GM23338 (cell line): ENCODE data around the gene SLC35D2. TPM values are rescaled to one million over a fixed set of nuclear protein-coding genes. Genes with fewer than 3 reads are reported as not detected.
"Not testable (repeated sequence)": the region's sequence is repeated elsewhere in the genome, so short reads cannot be mapped to it uniquely, and the experiment has no call there.

Experiments
- ATAC-seq: fragments of 200-7000 bp; cut with Tn5 transposase; 3 replicates; pipeline ENCODE4 v1.9.1; 2020
- DNase-seq: peaks from one replicate; pipeline ENCODE4 v3.0.0-alpha.2; 2015; ENCODE audit warnings: low spot score
- H2AFZ ChIP-seq: fragments of 200-600 bp; sonication (generic); 2 replicates; pipeline ENCODE4 v1.8.0; 2016; ENCODE audit warnings: antibody characterized with exemption, mild to moderate bottlenecking, moderate library complexity
- H3F3A ChIP-seq: fragments of 200-600 bp; sonication (generic); replicated peaks from 2 replicates; pipeline ENCODE4 v1.8.0; 2017; ENCODE audit warnings: antibody characterized with exemption, mixed run types, low read depth
- H3K27ac ChIP-seq: fragments of 200-600 bp; sonication (generic); 2 replicates; pipeline ENCODE4 v1.6.1; 2016; ENCODE audit warnings: low read depth
- H3K27me3 ChIP-seq: fragments of 200-600 bp; sonication (generic); 2 replicates; pipeline ENCODE4 v1.8.0; 2016; ENCODE audit warnings: mild to moderate bottlenecking, mixed run types, moderate library complexity; ENCODE audit not compliant: insufficient read depth
- H3K36me3 ChIP-seq: fragments of 200-600 bp; sonication (generic); 2 replicates; pipeline ENCODE4 v1.8.0; 2016; ENCODE audit warnings: mild to moderate bottlenecking; ENCODE audit not compliant: insufficient read depth
- H3K4me1 ChIP-seq: fragments of 200-600 bp; sonication (generic); 2 replicates; pipeline ENCODE4 v1.8.0; 2016; ENCODE audit warnings: mild to moderate bottlenecking, moderate library complexity; ENCODE audit not compliant: insufficient read depth
- H3K4me2 ChIP-seq: fragments of 200-600 bp; sonication (generic); 2 replicates; pipeline ENCODE4 v1.7.1; 2017; ENCODE audit warnings: mixed run types
- H3K4me3 ChIP-seq: fragments of 200-600 bp; sonication (generic); 2 replicates; pipeline ENCODE4 v1.6.1; 2016; ENCODE audit warnings: mixed run types
- H3K79me2 ChIP-seq: fragments of 200-600 bp; sonication (generic); replicated peaks from 2 replicates; pipeline ENCODE4 v1.8.0; 2017; ENCODE audit warnings: mild to moderate bottlenecking; ENCODE audit not compliant: insufficient read depth
- H3K9me2 ChIP-seq: fragments of 200-600 bp; sonication (generic); 2 replicates; pipeline ENCODE4 v1.8.0; 2017; ENCODE audit not compliant: insufficient read depth
- H4K20me1 ChIP-seq: fragments of 200-600 bp; sonication (generic); replicated peaks from 2 replicates; pipeline ENCODE4 v1.8.0; 2017; ENCODE audit warnings: mild to moderate bottlenecking; ENCODE audit not compliant: insufficient read depth
- H3K27ac Mint-ChIP-seq: 2 replicates; pipeline ENCODE4 v1.8.0; 2020; ENCODE audit warnings: inconsistent platforms, mild to moderate bottlenecking, moderate library complexity, mixed read lengths
- H3K27me3 Mint-ChIP-seq: 3 replicates; pipeline ENCODE4 v1.8.0; 2022; ENCODE audit warnings: low read depth, mild to moderate bottlenecking, moderate library complexity, mixed read lengths, inconsistent platforms; ENCODE audit not compliant: insufficient read depth, poor library complexity
- H3K36me3 Mint-ChIP-seq: 3 replicates; pipeline ENCODE4 v1.8.0; 2021; ENCODE audit warnings: low read depth, mild to moderate bottlenecking, inconsistent platforms, moderate library complexity, mixed read lengths
- H3K4me1 Mint-ChIP-seq: 3 replicates; pipeline ENCODE4 v1.8.0; 2020; ENCODE audit warnings: mild to moderate bottlenecking, inconsistent platforms, mixed read lengths
- H3K4me3 Mint-ChIP-seq: 3 replicates; pipeline ENCODE4 v1.8.0; 2021; ENCODE audit warnings: moderate library complexity, mild to moderate bottlenecking, inconsistent platforms, mixed read lengths
- H3K9me3 Mint-ChIP-seq: 3 replicates; pipeline ENCODE4 v1.8.0; 2020; ENCODE audit warnings: moderate library complexity, mild to moderate bottlenecking, inconsistent platforms, mixed read lengths
- CTCF ChIP-seq, 2 experiments: fragments of 200-600 bp in 1 of 2; sonication (generic) in 1 of 2; conservative IDR thresholded peaks; 2 replicates each; pipeline versions ENCODE4 v1.5.1 to v1.6.1; 2016 to 2017; ENCODE audit warnings: antibody characterized with exemption in 2 of 2, low read depth in 2 of 2, mild to moderate bottlenecking in 2 of 2, moderate library complexity in 1 of 2
- EZH2phosphoT487 ChIP-seq: fragments of 200-600 bp; sonication (generic); IDR thresholded peaks from one replicate; pipeline ENCODE4 v1.8.1; 2018; ENCODE audit warnings: antibody characterized with exemption; ENCODE audit not compliant: unreplicated experiment
- NANOG ChIP-seq: IDR thresholded peaks from 2 replicates; pipeline ENCODE4 v1.6.1; 2016; ENCODE audit warnings: antibody characterized with exemption, borderline replicate concordance
- STAT1 ChIP-seq: IDR thresholded peaks from one replicate; pipeline ENCODE4 v1.6.1; 2016; ENCODE audit warnings: antibody characterized with exemption; ENCODE audit not compliant: unreplicated experiment
- polyA plus RNA-seq: library from polyadenylated mRNA; unstranded; fragments of >200 nt; fragmentation: Nextera tagmentation; extraction: Ambion mirVana; gene quantifications from 2 replicates; pipeline ENCODE4 v1.2.1, GENCODE V29; 2016
- total RNA-seq: library from RNA; depleted of rRNA; stranded (reverse); fragments of >200 nt; shearing (Covaris generic); gene quantifications from 2 replicates; pipeline ENCODE4 v1.2.3, GENCODE V29; 2014

SLC35D2 gene
- total and polyA plus RNA-seq, 2 experiments from 2014 or later = 8.2 to 14.4 TPM

GRCh38 chr9:96317335-96317980 lies 66.1 kb downstream of the SLC35D2 start (continued):
- TF ChIP-seq CTCF (conservative IDR thresholded peaks at IDR 0.05; ENCODE audit: low read depth in 2 of 2) = peak; percentile 87 to 100

- no peaks in the 10 kb centered on the region for H3K27me3 ChIP-seq
- no peak overlapping the region for H3K4me3 Mint-ChIP-seq
- no peaks in the 10 kb centered on the region for H3K79me2 ChIP-seq
- H3K27me3 Mint-ChIP-seq = peaks cover 5% of the 10 kb centered on the region
- no peaks in the 10 kb centered on the region for H3F3A ChIP-seq
- no peaks in the 10 kb centered on the region for H4K20me1 ChIP-seq
- no peaks in the 10 kb centered on the region; the same call in 1 of the 2 replicates for H3K9me2 ChIP-seq
- no peak overlapping the region for H2AFZ ChIP-seq
- H3K4me2 ChIP-seq = no peak overlapping the region
- ATAC-seq (no peak), DNase-seq (no peak)
- no peak overlapping the region for H3K27ac Mint-ChIP-seq
- H3K4me1 ChIP-seq = no peaks in the 10 kb centered on the region
- H3K4me3 ChIP-seq = no peak overlapping the region
- H3K27ac ChIP-seq = no peak overlapping the region
- H3K36me3 ChIP-seq = peaks cover 6% of the 10 kb centered on the region; the same call in 1 of the 2 replicates
- H3K4me1 Mint-ChIP-seq = peaks cover 3% of the 10 kb centered on the region; the same call in 1 of the 3 replicates
- peaks cover 34% of the 10 kb centered on the region for H3K36me3 Mint-ChIP-seq
- peaks cover 41% of the 10 kb centered on the region for H3K9me3 Mint-ChIP-seq
- TF ChIP-seq STAT1 (no peak), NANOG (no peak), EZH2phosphoT487 (no peak), CTCF (conservative IDR thresholded peaks at IDR 0.05; ENCODE audit: low read depth in 2 of 2) (no peak)
Measured at GRCh38 chr9:96309850-96310249, 73.7 kb downstream of the SLC35D2 start.

GRCh38 chr9:96306958-96307357 lies 76.6 kb downstream of the SLC35D2 start:
- not testable (repeated sequence) for H3F3A ChIP-seq, H3K27ac Mint-ChIP-seq, H3K36me3 Mint-ChIP-seq, H3K27ac ChIP-seq, H3K4me1 ChIP-seq, H3K9me2 ChIP-seq, H3K4me2 ChIP-seq, H3K79me2 ChIP-seq, H3K4me1 Mint-ChIP-seq, H3K27me3 ChIP-seq, H3K4me3 ChIP-seq, H3K36me3 ChIP-seq, H3K4me3 Mint-ChIP-seq, H3K27me3 Mint-ChIP-seq, ATAC-seq, H2AFZ ChIP-seq, H4K20me1 ChIP-seq, DNase-seq
- peaks cover 15% of the 10 kb centered on the region for H3K9me3 Mint-ChIP-seq
